Prostate gland (tissue), 2 donors: ENCODE results near the gene PODXL2. TPM values are rescaled to one million over a fixed set of nuclear protein-coding genes. Genes with fewer than 3 reads are reported as not detected.

Experiments
- DNase-seq: peaks from one replicate; pipeline ENCODE4 v3.0.0-alpha.2; 2019; ENCODE audit warnings: low spot score
- H3K27ac ChIP-seq, 2 donors: fragments of 200-600 bp; sonication (generic); 2 replicates each; pipeline ENCODE4 v1.5.1; 2017 to 2019
- H3K27me3 ChIP-seq: fragments of 200-600 bp; sonication (generic); replicated peaks from 2 replicates; pipeline ENCODE4 v1.5.1; 2019; ENCODE audit not compliant: insufficient read depth
- H3K36me3 ChIP-seq, 2 donors: fragments of 200-600 bp; sonication (generic); 1 replicate in 1 of 2; 2 replicates in 1 of 2; pipeline versions ENCODE4 v1.5.1 to v1.8.1; 2017 to 2019
- H3K4me1 ChIP-seq: fragments of 200-600 bp; sonication (generic); replicated peaks from 2 replicates; pipeline ENCODE4 v1.5.1; 2019
- H3K4me3 ChIP-seq, 2 donors: fragments of 200-600 bp; sonication (generic); 2 replicates each; pipeline ENCODE4 v1.5.1; 2017 to 2019
- H3K9me3 ChIP-seq: fragments of 200-600 bp; sonication (generic); 2 replicates; pipeline ENCODE4 v1.5.1; 2017
- CTCF ChIP-seq, 4 experiments: fragments of 200-600 bp in 2 of 4; fragments of 450-650 bp in 2 of 4; sonication (generic) in 2 of 4; IDR thresholded peaks; 1 replicate in 3 of 4; 2 replicates in 1 of 4; pipeline ENCODE4 v1.5.1; 2016 to 2019; ENCODE audit warnings: antibody characterized with exemption in 4 of 4, mild to moderate bottlenecking in 2 of 4, moderate library complexity in 2 of 4
- POLR2A ChIP-seq: fragments of 450-650 bp; IDR thresholded peaks from one replicate; pipeline ENCODE4 v1.6.1; 2016; ENCODE audit warnings: antibody characterized with exemption, mild to moderate bottlenecking
- POLR2AphosphoS5 ChIP-seq: sonication (generic); formaldehyde crosslinking; IDR thresholded peaks from one replicate; pipeline ENCODE4 v1.6.1; 2017; ENCODE audit warnings: antibody characterized with exemption
- WGBS: methylation state at CpG from one replicate; pipeline ENCODE4 v1.1.5; 2018; 5-methylcytosine and 5-hydroxymethylcytosine counted together
- intact Hi-C: fragments of 100-400 bp; cut with DNase I; formaldehyde crosslinking; loops from one replicate; pipeline ENCODE4 v1.14.2; 2022
- total RNA-seq, 2 donors: library from RNA; depleted of rRNA; stranded (reverse); fragments of >200 nt; gene quantifications; one replicate each; pipeline ENCODE4 v1.1.0, GENCODE V29; 2016

Gene PODXL2
- total RNA-seq, 2 donors from 2014 or later = 63.9 to 73.7 TPM

- Histone ChIP-seq H3K4me3 (no peak overlapping the region), H3K36me3 (no peaks in the 10 kb centered on the region), H3K27me3 (no peaks in the 10 kb centered on the region), H3K27ac (no peak overlapping the region), H3K4me1 (peaks cover 3% of the 10 kb centered on the region), H3K9me3 (no peaks in the 10 kb centered on the region)
- intact Hi-C loops = no loop called here
- DNase-seq = no peak
- WGBS = 88% methylated on average over 6 of the region's 6 CpGs
- TF ChIP-seq POLR2A = no peak
- no peak for TF ChIP-seq POLR2AphosphoS5
- no peak for TF ChIP-seq CTCF (IDR thresholded peaks at IDR 0.05)
Measured at GRCh38 chr3:127615631-127616305, 13.2 kb upstream of the PODXL2 start.

GRCh38 chr3:127616836-127617605, 12.0 kb upstream of the PODXL2 start:
- Histone ChIP-seq H3K36me3 (no peaks in the 10 kb centered on the region), H3K9me3 (no peaks in the 10 kb centered on the region), H3K4me1 (peaks cover 3% of the 10 kb centered on the region), H3K4me3 (no peak overlapping the region), H3K27ac (no peak overlapping the region), H3K27me3 (no peaks in the 10 kb centered on the region)
- WGBS = 96% methylated on average over 26 of the region's 26 CpGs
- DNase-seq = no peak
- TF ChIP-seq POLR2A = no peak
- TF ChIP-seq CTCF (IDR thresholded peaks at IDR 0.05) = no peak
- intact Hi-C loops = no loop called here

- H3K4me3 ChIP-seq = no peak overlapping the region
- 94% methylated on average over 11 of the region's 11 CpGs for WGBS
- TF ChIP-seq POLR2AphosphoS5 (no peak), POLR2A (no peak), CTCF (IDR thresholded peaks at IDR 0.05) (no peak)
- no peaks in the 10 kb centered on the region for H3K36me3 ChIP-seq
- H3K9me3 ChIP-seq = no peaks in the 10 kb centered on the region
- intact Hi-C loops = no loop called here
- no peaks in the 10 kb centered on the region for H3K4me1 ChIP-seq
- no peak for DNase-seq
- no peaks in the 10 kb centered on the region for H3K27me3 ChIP-seq
- H3K27ac ChIP-seq = no peak overlapping the region
Measured at GRCh38 chr3:127618891-127619290, 10.1 kb upstream of the PODXL2 start.

GRCh38 chr3:127620637-127621375, 8.2 kb upstream of the PODXL2 start:
- no peak for DNase-seq
- Histone ChIP-seq H3K4me1 (no peaks in the 10 kb centered on the region), H3K27ac (no peak overlapping the region), H3K9me3 (no peaks in the 10 kb centered on the region), H3K27me3 (no peaks in the 10 kb centered on the region), H3K36me3 (no peaks in the 10 kb centered on the region), H3K4me3 (no peak overlapping the region)
- WGBS = 95% methylated on average over 32 of the region's 32 CpGs
- TF ChIP-seq POLR2AphosphoS5 (no peak), POLR2A (no peak), CTCF (IDR thresholded peaks at IDR 0.05) (no peak)
- intact Hi-C loops = no loop called here
